Measurements from ENCODE around the gene PTRH2.
"Not testable (repeated sequence)": the region's sequence is repeated elsewhere in the genome, so short reads cannot be mapped to it uniquely, and the experiment has no call there.

The PTRH2 gene

DNA sequence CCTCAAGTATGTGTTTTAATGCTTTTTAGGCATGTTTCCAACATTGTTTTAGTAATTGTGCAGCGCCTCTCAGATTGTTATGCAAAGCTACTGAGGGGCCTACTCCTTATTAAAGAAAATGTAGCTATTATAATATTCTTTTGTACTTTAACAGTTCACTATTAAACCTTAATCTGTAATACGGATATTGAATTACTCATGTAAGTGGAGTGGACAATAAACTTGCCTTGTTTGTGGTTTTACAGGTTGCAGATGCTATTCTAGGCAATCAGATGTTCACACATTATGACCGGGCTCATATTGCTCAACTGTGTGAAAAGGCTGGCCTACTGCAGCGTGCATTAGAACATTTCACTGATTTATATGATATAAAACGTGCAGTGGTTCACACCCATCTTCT, 41.0 kb downstream of the PTRH2 start:
- no peak for DNase-seq

DNA sequence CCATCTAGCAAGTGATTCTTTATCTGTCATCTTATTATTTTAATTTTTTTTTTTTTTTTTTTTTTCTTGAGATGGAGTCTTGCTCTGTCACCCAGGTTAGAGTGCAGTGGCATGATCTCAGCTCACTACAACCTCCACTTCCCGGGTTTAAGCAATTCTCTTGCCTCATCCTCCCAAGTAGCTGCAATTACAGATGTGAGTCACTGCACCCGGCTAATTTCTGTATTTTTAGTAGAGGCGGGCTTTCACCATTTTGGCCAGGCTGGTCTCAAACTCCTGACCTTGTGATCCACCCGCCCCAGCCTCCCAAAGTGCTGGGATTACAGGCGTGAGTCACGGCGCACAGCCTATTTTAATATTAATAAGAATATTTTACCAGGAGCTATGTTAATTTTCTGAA, 50.6 kb downstream of the PTRH2 start:
- DNase-seq, result not testable (repeated sequence)

DNA sequence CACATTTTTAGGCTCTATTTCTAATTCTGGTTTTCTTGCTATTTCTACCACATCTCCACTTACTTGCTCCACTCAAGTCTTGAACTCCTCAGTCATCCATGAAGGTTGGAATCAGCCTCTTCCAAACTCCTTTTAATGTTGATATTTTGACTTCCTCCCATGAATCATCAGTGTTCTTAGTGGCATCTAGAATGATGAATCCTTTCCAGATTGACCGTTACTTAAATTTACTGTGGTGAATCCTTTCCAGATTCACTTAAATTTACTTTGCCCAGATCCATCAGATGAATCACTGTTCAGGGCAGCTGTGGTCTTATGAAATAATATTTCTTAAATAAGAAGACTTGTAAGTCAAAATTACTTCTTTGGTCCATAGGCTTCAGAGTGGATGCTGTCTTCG, 55.1 kb downstream of the PTRH2 start:
- no peak for DNase-seq

GRCh38 chr17:59651346-59651745, 55.9 kb downstream of the PTRH2 start:
- no peak for DNase-seq

DNA sequence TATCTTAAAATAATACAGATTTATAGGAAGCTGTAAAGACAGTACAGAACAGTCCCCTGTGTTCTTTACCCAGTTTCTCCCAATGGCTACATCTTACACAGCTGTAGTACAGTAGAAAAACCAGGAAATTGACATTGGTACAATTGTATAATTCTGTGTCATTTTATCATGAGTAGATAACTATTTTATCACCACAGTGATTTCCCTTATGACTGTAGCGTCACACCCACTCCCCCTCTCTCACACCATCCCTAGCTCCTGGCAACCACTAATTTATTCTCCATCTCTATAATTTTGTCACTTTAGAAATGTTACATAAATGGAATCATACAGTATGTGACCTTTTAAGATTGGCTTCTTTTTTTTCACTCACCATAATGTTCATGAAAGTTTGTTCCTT, 56.6 kb downstream of the PTRH2 start:
- DNase-seq, result no peak

- no peak for DNase-seq
Measured at GRCh38 chr17:59649886-59650285, 57.3 kb downstream of the PTRH2 start.

Data from activated effector memory CD4-positive, alpha-beta T cell treated with Interleukin-2 at 50 U/mL for 16 hours (primary cell).